HepG2 (cell line): Measurements from ENCODE around the gene BHLHE23. TPM values are rescaled to one million over a fixed set of nuclear protein-coding genes. Genes with fewer than 3 reads are reported as not detected.

Source experiments
- ATF5 ChIP-seq: sonication (generic); formaldehyde crosslinking; IDR thresholded peaks from 2 replicates; pipeline ENCODE4 v1.4.0; 2020; ENCODE audit warnings: mild to moderate bottlenecking, low read depth, missing genetic modification reagents
- HNF4G ChIP-seq, 2 experiments: sonication (generic) in 1 of 2; formaldehyde crosslinking in 1 of 2; IDR thresholded peaks; 2 replicates each; pipeline versions ENCODE4 v1.4.0 to v1.6.1; 2011 to 2020; ENCODE audit warnings: borderline replicate concordance in 2 of 2, low read depth in 2 of 2, mild to moderate bottlenecking in 2 of 2, low read length in 1 of 2, missing genetic modification reagents in 1 of 2, moderate library complexity in 1 of 2
- PLSCR1 ChIP-seq: sonication (generic); formaldehyde crosslinking; IDR thresholded peaks from 2 replicates; pipeline ENCODE4 v1.5.0; 2020; ENCODE audit warnings: missing genetic modification reagents, mild to moderate bottlenecking, borderline replicate concordance
- PRDM10 ChIP-seq: sonication (generic); formaldehyde crosslinking; IDR thresholded peaks from 2 replicates; pipeline ENCODE4 v1.4.0; 2020; ENCODE audit warnings: low read depth, missing genetic modification reagents
- REL ChIP-seq: sonication (generic); formaldehyde crosslinking; conservative IDR thresholded peaks from 2 replicates; pipeline ENCODE4 v1.8.0; 2022; ENCODE audit warnings: mild to moderate bottlenecking, missing genetic modification reagents, moderate library complexity
- RORA ChIP-seq: sonication (generic); formaldehyde crosslinking; IDR thresholded peaks from 2 replicates; pipeline ENCODE4 v1.5.0; 2020; ENCODE audit warnings: mild to moderate bottlenecking, missing genetic modification reagents, moderate library complexity
- TEF ChIP-seq: sonication (generic); formaldehyde crosslinking; IDR thresholded peaks from 2 replicates; pipeline ENCODE4 v1.5.0; 2020; ENCODE audit warnings: missing genetic modification reagents
- TGIF2 ChIP-seq: IDR thresholded peaks from 2 replicates; pipeline ENCODE4 v1.6.1; 2016; ENCODE audit warnings: control low read depth, missing compliant biosample characterization
- THAP8 ChIP-seq: sonication (generic); formaldehyde crosslinking; IDR thresholded peaks from 2 replicates; pipeline ENCODE4 v1.5.1; 2020; ENCODE audit warnings: missing genetic modification reagents, mild to moderate bottlenecking, borderline replicate concordance
- YY1 ChIP-seq: IDR thresholded peaks from 2 replicates; pipeline ENCODE4 v1.6.1; 2011; ENCODE audit warnings: low read length, low read depth, moderate library complexity, mild to moderate bottlenecking; ENCODE audit not compliant: insufficient read depth, insufficient replicate concordance
- ZC3H4 ChIP-seq: sonication (generic); formaldehyde crosslinking; IDR thresholded peaks from 2 replicates; pipeline ENCODE4 v1.4.0; 2020; ENCODE audit warnings: missing genetic modification reagents, borderline replicate concordance
- ZFP36L1 ChIP-seq: sonication (generic); formaldehyde crosslinking; IDR thresholded peaks from 2 replicates; pipeline ENCODE4 v1.8.0; 2022; ENCODE audit warnings: mild to moderate bottlenecking, missing genetic modification reagents, moderate library complexity
- ZMAT5 ChIP-seq: sonication (generic); formaldehyde crosslinking; IDR thresholded peaks from 2 replicates; pipeline ENCODE4 v1.5.0; 2020; ENCODE audit warnings: mild to moderate bottlenecking, low read depth, missing genetic modification reagents, borderline replicate concordance
- ZMYM2 ChIP-seq: sonication (generic); formaldehyde crosslinking; IDR thresholded peaks from 2 replicates; pipeline ENCODE4 v1.8.0; 2022; ENCODE audit warnings: mild to moderate bottlenecking, missing genetic modification reagents
- ZNF253 ChIP-seq: sonication (generic); formaldehyde crosslinking; IDR thresholded peaks from 2 replicates; pipeline ENCODE4 v1.8.0; 2022; ENCODE audit warnings: mild to moderate bottlenecking, missing genetic modification reagents, borderline replicate concordance
- ZNF496 ChIP-seq: sonication (generic); formaldehyde crosslinking; IDR thresholded peaks from 2 replicates; pipeline ENCODE4 v1.8.1; 2023; ENCODE audit warnings: mild to moderate bottlenecking, moderate library complexity, missing genetic modification reagents; ENCODE audit not compliant: insufficient replicate concordance
- ZNF770 ChIP-seq: sonication (generic); formaldehyde crosslinking; IDR thresholded peaks from 2 replicates; pipeline ENCODE4 v1.5.0; 2020; ENCODE audit warnings: mild to moderate bottlenecking, missing genetic modification reagents
- polyA plus RNA-seq, 8 experiments: library from polyadenylated mRNA; depleted of rRNA in 3 of 8; stranded (reverse) in 7 of 8; unstranded in 1 of 8; fragments of >200 nt; fragmentation: Illumina TruSeq in 4 of 8; extraction: Trizol in 4 of 8; gene quantifications; 2 replicates each; pipeline versions ENCODE4 v1.2.1 to v1.2.3, GENCODE V29; 2011 to 2016; ENCODE audit warnings: low read depth in 4 of 8, missing spikeins in 1 of 8, mixed read lengths in 1 of 8; ENCODE audit not compliant: insufficient read depth in 1 of 8
- total RNA-seq, 5 experiments: library from RNA; depleted of rRNA; stranded (reverse); fragments of >200 nt; fragmentation: Illumina TruSeq; extraction: Trizol; gene quantifications; 2 replicates each; pipeline ENCODE4 v1.2.3, GENCODE V29; 2016; ENCODE audit warnings: low read depth in 1 of 5

The BHLHE23 gene
- total and polyA plus RNA-seq, 2 of the 13 experiments (the other 11 are each of a cell fraction or from before 2014, with no cell fraction given), result not detected

GRCh38 chr20:62971950-62972844, 34.6 kb downstream of the BHLHE23 start (continued):
- TF ChIP-seq ZNF770 (CRISPR knock-in tag), result no peak
- TF ChIP-seq ZC3H4 (CRISPR knock-in tag), result peak; percentile 21; the same call in 1 of the 2 replicates
- TF ChIP-seq TEF (CRISPR knock-in tag), result no peak
- TF ChIP-seq REL (CRISPR knock-in tag), result 0 out of 2 replicates have a peak, but pooled peaks have one; percentile 27
- TF ChIP-seq YY1, result peak; percentile 66
- no peak for TF ChIP-seq HNF4G (IDR thresholded peaks at IDR 0.05; ENCODE audit: borderline replicate concordance, low read depth, low read length)
- peak; percentile 78; the same call in 1 of the 2 replicates for TF ChIP-seq HNF4G (CRISPR knock-in tag; IDR thresholded peaks at IDR 0.05; ENCODE audit: borderline replicate concordance, low read depth)
- TF ChIP-seq PLSCR1 (CRISPR knock-in tag), result no peak
- no peak for TF ChIP-seq ZMAT5
- TF ChIP-seq TGIF2, result no peak
- TF ChIP-seq ZNF496 (CRISPR knock-in tag), result no peak
- TF ChIP-seq ZFP36L1 (CRISPR knock-in tag), result no peak
- no peak for TF ChIP-seq ZNF253 (CRISPR knock-in tag)
- TF ChIP-seq THAP8 (CRISPR knock-in tag), result no peak
- TF ChIP-seq ZMYM2 (CRISPR knock-in tag), result 0 out of 2 replicates have a peak, but pooled peaks have one; percentile 27
- TF ChIP-seq PRDM10 (CRISPR knock-in tag), result 0 out of 2 replicates have a peak, but pooled peaks have one; percentile 13
- no peak for TF ChIP-seq ATF5 (CRISPR knock-in tag)
- no peak for TF ChIP-seq RORA (CRISPR knock-in tag)
